Measurements from ENCODE around the gene EDA. TPM values are rescaled to one million over a fixed set of nuclear protein-coding genes. Genes with fewer than 3 reads are reported as not detected.
"Not testable (repeated sequence)": the region's sequence is repeated elsewhere in the genome, so short reads cannot be mapped to it uniquely, and the experiment has no call there.

EDA gene
- total RNA-seq, 1 experiment from 2014 or later = not detected

DNA sequence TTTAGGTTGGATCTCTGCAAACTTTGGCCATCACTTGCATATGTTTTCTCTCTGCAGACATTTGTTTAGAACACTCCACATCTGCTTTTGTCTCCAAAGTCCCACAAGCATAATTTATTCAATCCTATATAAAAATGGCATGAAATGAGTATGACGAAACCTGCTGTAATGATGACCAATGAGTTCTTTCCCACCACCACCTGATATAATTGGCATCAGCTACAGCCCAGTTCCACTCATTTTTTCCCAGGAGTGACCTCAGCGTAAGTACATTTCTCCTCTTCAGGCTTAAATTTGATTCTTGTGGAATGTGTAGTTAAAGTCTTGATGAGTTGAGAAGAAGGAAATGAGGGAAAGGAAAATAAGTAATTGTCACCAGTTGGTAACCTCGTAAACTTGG is 228.7 kb downstream of the EDA start:
- Histone ChIP-seq H3K27me3 (no peaks in the 10 kb centered on the region), H3K36me3 (no peaks in the 10 kb centered on the region), H3K4me3 (no peak overlapping the region), H3K9me3 (no peaks in the 10 kb centered on the region)
- no peak for DNase-seq

DNA sequence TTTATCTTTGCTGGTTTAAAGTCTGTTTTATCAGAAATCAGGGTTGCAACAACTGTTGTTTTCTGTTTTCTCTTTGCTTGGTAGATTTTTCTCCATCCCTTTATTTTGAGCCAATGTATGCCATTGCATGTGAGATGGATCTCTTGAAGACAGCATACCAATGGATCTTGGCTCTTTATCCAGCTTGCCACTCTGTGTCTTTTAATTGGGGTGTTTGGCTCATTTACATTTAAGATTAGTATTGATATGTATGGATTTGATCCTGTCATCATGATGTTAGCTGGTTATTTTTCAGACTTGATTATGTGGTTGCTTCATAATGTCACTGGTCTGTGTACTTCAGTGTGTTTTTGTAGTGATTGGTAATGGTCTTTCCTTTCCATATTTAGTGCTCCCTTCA is 244.1 kb downstream of the EDA start:
- DNase-seq, H3K4me3 ChIP-seq, H3K27me3 ChIP-seq, H3K36me3 ChIP-seq, H3K9me3 ChIP-seq: not testable (repeated sequence)

DNA sequence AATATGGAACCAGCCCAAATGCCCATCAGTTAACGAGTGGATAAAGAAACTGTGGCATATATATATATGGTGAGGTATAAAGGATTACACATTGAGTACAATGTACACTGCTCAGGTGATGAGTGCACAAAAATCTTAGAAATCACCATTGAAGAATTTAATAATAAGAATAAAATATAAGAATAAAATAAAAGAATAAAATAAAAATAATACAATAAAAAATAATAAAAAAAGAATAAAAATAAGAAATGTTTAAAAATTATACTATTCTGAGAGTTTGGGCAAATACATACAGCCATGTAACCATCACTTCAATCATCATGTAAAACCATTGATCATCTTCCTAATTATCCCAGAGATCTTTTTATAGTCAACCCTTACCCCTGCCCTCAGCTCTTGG is 260.3 kb downstream of the EDA start:
- no peaks in the 10 kb centered on the region for H3K36me3 ChIP-seq
- H3K4me3 ChIP-seq = no peak overlapping the region
- no peaks in the 10 kb centered on the region for H3K9me3 ChIP-seq
- no peaks in the 10 kb centered on the region for H3K27me3 ChIP-seq
- no peak for DNase-seq

DNA sequence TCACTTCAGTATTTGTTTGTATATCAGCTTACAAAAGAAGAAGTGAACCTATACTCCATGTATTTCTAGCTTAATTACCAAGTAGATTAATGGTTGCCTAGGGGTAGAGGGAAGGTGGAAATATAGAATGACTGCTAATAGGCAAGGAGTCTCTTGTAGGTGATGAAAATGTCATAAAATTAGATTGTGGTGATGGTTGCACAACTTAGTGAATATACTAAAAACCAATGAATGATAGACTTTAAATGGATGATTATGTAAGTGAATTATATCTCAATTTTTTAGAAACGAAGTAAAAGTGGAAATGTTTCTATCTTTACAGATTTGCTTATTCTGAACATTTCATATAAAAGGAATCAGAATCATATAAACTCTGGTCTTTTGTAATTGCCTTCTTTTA is 268.3 kb downstream of the EDA start:
- H3K9me3 ChIP-seq = no peaks in the 10 kb centered on the region
- H3K27me3 ChIP-seq = no peaks in the 10 kb centered on the region
- DNase-seq = no peak
- no peak overlapping the region for H3K4me3 ChIP-seq
- H3K36me3 ChIP-seq = no peaks in the 10 kb centered on the region

DNA sequence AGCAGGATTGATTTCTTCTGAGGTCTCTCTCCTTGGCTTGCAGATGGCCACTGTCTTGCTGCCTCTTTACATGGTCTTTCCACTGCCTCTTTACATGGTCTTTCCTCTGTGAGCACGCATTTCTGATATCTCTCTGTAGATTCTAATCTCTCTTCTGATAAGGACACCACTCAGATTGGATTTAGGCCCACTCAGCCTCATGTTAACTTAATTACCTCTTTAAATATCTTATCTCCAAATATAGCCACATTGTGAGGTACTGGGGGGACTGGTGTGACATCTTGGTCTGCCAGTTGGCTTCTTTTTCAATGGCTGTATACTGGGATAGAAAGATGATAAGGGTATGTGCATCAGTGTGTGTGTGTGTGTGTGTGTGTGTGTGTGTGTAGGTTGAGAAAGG is 280.1 kb downstream of the EDA start:
- DNase-seq = no peak
- no peaks in the 10 kb centered on the region for H3K36me3 ChIP-seq
- H3K9me3 ChIP-seq = no peaks in the 10 kb centered on the region
- H3K27me3 ChIP-seq = no peaks in the 10 kb centered on the region
- no peak overlapping the region for H3K4me3 ChIP-seq

DNA sequence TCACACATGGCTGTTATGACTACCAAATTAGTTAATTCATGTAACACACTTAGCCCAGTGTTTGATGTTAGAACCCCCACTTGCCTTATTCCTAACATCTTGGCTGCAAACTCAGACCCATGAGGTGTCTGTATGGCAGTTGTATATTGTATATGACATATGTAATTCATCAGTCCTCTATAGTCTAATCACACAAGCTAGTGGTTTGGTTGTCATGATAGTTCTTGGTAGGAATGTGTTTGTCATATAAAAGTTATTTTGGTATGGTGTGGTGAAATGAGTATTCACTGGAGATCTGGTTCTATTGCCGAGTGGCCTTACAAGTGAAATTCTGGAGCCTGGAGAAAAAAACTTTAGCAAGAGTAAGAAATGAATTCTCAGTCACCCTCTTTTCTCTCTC is 284.6 kb downstream of the EDA start:
- Histone ChIP-seq H3K36me3 (no peaks in the 10 kb centered on the region), H3K9me3 (no peaks in the 10 kb centered on the region), H3K27me3 (no peaks in the 10 kb centered on the region), H3K4me3 (no peak overlapping the region)
- no peak for DNase-seq

DNA sequence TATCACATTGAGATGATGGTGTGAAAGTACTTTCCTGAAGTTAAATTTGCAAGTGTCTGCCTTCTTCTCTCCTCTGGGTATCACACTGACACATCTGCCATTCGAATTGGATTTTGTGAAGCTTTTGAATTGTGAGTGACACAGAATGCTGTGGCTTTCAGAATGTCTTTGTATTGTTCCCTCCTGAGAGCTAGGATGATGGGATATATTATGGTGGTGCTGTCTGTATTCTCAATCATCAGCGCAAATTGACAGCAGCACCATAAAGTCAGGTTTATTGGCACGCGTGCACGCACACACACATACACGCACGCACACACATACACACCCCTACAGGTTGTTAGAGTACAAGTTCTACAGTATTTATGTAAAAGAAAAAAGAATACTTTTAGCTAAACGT is 290.5 kb downstream of the EDA start:
- H3K27me3 ChIP-seq = no peaks in the 10 kb centered on the region
- DNase-seq = no peak
- no peak overlapping the region for H3K4me3 ChIP-seq
- no peaks in the 10 kb centered on the region for H3K36me3 ChIP-seq
- H3K9me3 ChIP-seq = no peaks in the 10 kb centered on the region

DNA sequence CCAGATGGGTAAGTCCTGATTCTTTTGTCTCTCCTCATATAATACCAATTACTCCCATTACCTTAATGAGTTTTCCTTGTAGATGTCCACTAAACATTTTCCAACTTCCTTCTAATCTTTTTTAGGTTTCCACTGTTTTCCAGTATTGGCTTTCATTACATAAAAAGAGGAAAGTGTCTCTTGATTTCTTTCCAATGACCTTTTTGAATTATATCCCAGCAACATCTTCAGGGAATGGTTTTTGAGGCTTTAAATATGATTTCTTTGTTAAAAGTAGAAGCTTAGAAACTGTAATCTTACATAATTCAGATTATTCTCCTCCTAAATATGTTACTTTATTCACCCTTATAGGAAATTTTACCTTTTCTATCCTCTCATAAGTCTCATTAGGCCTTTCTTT is 298.9 kb downstream of the EDA start:
- H3K9me3 ChIP-seq = no peaks in the 10 kb centered on the region
- H3K4me3 ChIP-seq = no peak overlapping the region
- no peaks in the 10 kb centered on the region for H3K36me3 ChIP-seq
- DNase-seq = no peak
- no peaks in the 10 kb centered on the region for H3K27me3 ChIP-seq

DNA sequence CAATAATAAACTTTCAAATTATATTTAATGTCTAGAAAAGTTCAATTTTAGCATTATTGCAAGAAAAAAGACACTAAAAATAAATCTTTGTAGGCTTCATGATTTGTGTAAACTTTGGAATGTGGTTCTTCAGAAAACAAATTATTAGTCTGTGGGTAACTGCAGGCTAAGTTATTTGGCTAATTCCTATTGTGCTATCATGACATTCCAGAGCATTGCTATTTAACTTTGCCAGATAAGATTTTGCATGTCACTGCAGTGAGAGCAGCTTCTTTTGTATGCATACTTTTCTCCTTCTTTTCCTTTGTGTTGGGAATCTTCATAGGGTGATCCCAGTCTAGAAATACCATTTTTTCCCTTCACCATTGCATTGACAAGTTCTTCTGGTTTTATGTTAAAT is 303.8 kb downstream of the EDA start:
- H3K9me3 ChIP-seq = no peaks in the 10 kb centered on the region
- no peak for DNase-seq
- no peaks in the 10 kb centered on the region for H3K27me3 ChIP-seq
- H3K4me3 ChIP-seq = no peak overlapping the region
- no peaks in the 10 kb centered on the region for H3K36me3 ChIP-seq

DNA sequence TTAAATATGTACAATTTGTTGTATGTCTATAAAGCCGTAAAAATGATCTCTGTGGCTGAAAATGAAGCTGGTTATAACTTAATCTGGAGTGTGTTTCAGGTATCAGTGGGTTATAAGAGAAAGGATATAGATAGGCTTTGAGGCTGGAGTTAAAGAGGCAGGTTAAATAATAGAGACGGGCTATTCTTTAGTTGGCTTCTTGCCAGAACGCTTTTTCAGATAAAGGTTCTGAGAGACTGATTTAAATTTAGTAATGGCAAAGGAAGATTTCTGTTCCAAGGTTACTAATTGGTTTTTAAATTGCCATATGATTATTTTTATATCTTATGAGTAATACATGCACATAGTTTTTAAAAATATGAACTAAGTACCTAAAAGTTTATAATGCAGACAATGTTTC is 316.4 kb downstream of the EDA start:
- no peak for DNase-seq
- Histone ChIP-seq H3K9me3 (no peaks in the 10 kb centered on the region), H3K36me3 (no peaks in the 10 kb centered on the region), H3K27me3 (no peaks in the 10 kb centered on the region), H3K4me3 (no peak overlapping the region)

DNA sequence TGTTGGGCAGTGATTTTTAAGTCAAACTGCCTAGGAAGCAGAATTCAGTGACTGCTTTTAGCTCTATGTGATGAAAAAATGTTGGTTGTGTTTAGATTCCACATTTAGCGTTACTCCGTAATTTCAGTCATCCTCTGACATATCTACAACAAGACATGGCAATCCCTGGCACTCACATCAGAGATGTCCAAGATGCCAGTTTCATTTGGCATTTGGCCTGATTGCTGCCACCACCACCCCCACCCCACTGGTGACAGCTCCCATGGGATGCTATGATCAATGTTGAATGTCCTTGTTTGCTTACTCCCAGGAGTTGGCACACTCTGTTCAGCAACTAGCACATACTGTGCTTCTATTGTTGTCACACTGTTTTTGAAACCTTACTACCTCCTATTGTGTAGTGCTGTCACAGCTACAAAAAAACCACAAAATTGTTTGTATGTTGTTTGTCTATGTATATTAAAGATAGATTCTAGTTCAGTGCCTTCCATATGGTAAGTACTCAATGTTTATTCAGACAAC is 332.4 kb downstream of the EDA start:
- Histone ChIP-seq H3K9me3 (no peaks in the 10 kb centered on the region), H3K36me3 (no peaks in the 10 kb centered on the region), H3K4me3 (no peak overlapping the region), H3K27me3 (no peaks in the 10 kb centered on the region)
- no peak for DNase-seq

DNA sequence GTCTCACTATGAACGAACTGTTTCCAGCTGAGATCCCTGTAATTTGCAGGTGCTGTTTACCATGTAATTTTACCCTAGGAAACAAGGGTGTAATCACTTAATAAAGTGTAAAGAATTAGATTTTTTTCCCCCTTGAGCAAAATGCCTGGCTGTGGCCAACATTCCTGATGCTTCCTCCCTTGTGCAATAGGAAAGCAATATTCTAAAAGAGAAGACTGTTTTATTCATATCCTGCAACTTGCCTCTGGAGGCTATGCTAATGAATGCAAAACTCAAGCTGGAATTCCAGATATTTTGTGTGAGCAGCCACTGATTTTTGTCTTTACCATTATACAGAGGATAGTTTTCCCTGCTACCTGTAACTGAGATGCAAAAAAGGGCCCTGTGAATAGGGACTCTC is 335.8 kb downstream of the EDA start:
- no peaks in the 10 kb centered on the region for H3K9me3 ChIP-seq
- no peaks in the 10 kb centered on the region for H3K36me3 ChIP-seq
- H3K4me3 ChIP-seq = no peak overlapping the region
- no peaks in the 10 kb centered on the region for H3K27me3 ChIP-seq
- DNase-seq = no peak

DNA sequence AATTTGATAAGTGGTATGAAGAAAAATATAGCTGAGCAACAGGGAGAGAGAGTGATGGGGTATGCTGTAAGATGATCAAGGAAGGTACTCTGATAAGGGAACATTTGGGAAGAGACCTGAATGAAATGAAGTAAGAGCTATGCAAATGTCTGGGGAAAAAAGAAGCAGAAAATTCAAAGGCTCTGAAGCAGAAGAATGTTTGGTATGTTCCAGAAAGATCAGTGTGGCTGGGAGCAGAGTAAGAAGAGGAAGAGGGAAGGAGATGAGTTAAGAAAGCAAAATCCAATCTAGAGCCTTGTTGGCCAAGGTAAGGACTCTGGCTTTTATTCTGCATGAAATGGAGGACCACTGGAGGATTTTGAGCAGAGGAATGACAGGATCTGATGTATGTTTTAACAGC is 343.8 kb downstream of the EDA start:
- Histone ChIP-seq H3K4me3 (no peak overlapping the region), H3K27me3 (no peaks in the 10 kb centered on the region), H3K9me3 (no peaks in the 10 kb centered on the region), H3K36me3 (no peaks in the 10 kb centered on the region)
- no peak for DNase-seq

DNA sequence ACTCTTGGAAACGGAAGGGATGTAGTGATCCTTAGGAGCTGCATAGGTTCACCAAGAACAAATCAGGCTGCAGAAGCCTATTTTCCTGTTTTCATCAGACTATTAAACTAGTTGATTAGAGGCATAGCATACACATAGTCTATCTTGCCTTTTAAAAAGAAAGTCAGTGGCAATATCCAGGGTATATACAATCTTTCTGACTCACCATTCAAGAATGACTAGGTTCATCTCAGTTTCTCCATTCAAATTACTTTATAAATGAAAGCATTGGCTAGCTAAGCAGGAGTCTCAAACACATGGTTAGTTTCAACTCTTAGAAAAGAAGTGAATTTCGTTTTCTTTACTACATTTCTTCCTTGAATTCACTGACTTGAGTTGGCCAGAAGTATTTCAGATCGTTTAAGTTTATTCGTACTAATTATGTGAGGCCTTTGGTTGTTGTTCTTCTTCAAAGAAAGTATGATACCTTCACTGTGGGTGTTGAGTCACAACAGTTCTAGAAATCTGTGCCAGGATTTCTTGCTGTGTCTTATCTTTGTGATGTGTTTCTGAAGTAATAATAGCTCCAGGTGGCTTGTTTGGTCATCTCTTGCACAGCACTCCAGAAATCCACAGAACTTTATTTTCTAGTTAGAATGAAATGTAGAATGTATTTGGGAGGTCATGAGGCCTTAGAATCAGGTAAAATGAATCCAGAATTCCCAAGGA is 345.6 kb downstream of the EDA start:
- Histone ChIP-seq H3K27me3 (no peaks in the 10 kb centered on the region), H3K4me3 (no peak overlapping the region), H3K36me3 (no peaks in the 10 kb centered on the region), H3K9me3 (no peaks in the 10 kb centered on the region)
- no peak for DNase-seq

DNA sequence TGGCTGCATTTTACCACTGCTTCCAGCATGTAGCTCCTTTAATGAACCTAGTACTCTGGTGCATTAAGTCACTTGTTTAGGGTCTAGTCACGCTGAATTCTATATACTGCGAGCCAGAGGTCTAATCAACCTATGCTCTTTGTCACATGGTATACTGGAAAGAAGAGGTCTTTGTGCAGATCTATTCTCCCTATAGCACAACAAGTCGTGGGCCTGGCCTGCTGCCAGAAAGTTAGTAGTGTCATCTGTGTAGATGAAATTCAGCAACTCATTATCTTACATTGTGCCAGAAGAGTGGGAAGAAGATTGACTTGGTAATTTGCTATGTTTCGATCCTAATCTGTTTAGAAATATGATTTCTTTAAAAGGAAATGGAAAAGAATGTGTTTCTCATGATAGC is 353.0 kb downstream of the EDA start:
- no peaks in the 10 kb centered on the region for H3K9me3 ChIP-seq
- H3K4me3 ChIP-seq = no peak overlapping the region
- no peak for DNase-seq
- H3K27me3 ChIP-seq = no peaks in the 10 kb centered on the region
- H3K36me3 ChIP-seq = no peaks in the 10 kb centered on the region

DNA sequence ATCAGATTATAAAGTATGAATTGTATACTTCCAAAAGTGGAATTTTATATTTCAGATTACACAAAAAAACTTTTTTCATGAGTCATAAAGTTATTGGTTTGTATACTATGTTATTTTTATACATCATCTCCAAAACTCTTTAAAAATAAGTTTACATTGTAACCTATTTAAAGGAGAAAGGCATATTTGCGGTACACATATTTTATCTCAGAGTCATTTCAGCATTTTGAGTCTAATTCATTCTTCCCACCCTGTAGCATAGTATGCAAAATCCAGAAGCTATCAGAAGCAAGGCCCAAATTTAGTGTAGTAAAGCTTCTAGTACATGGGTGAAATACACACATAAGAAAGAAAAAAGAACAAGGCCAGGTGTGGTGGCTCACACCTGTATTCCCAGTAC is 353.5 kb downstream of the EDA start:
- H3K36me3 ChIP-seq = no peaks in the 10 kb centered on the region
- no peak overlapping the region for H3K4me3 ChIP-seq
- no peak for DNase-seq
- no peaks in the 10 kb centered on the region for H3K9me3 ChIP-seq
- no peaks in the 10 kb centered on the region for H3K27me3 ChIP-seq

DNA sequence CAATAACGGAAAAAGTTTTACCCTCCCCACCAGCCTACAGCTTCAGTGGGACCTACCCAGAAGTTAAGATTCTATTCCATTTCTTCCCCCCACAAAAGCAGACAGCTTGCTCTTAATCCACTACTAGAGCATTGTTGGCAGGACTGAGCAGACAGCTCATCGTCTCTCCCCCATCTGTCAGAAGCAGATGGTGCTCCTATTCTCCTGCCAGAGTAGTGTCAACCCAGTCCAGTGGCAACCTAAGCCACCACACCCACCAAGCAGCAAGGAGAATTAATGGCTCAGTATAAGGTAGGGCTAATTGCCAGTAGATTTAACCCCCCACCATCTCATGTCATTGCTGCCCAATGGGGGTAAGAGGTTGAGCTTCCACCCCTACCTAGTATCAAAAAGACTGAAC is 371.8 kb downstream of the EDA start:
- H3K36me3 ChIP-seq = no peaks in the 10 kb centered on the region
- no peaks in the 10 kb centered on the region for H3K27me3 ChIP-seq
- peak; percentile 40 for DNase-seq
- no peaks in the 10 kb centered on the region for H3K9me3 ChIP-seq
- no peak overlapping the region for H3K4me3 ChIP-seq

DNA sequence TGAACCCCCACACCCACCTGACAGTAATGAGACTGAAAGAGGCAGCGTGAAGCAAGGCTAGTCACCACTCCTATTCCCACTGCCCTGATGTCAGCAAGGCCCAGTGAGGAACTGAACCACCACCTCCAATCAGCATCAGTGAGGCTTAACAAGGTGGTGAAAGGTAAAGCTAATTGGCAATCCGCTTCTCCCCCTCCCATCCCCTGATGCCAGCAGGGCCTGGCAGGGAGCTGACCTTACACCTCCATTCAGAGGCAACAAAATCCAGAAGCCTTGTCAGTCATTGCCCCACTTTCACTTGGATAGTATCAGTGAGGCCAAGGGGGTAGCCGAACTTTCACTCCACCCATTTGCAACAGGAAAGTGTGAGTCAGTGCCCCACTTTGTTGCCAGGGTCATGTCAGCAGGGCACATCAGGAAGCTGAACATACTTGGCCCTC is 373.1 kb downstream of the EDA start:
- H3K4me3 ChIP-seq = no peak overlapping the region
- DNase-seq = peak; percentile 62

DNA sequence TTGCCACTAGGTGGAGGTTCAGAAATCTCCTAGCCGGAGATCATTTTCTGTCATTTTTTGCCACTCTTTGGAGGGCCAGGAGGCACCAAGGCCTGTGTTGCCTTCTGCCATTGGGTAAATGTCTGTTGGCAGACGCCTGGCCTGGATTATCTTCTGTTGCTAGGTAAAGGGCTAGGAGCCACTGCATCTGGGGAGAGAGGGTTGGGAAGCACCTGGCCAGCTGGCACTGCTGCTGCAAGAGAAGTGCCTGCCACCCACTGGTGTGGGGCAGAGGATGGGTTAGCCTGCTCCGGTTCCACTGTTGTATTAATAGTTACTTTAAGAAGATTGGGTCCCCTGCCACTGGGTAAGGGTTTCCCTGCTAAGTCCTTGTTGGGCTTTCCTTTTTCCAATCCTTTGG is 375.8 kb downstream of the EDA start:
- Histone ChIP-seq H3K4me3 (no peak overlapping the region), H3K36me3 (no peaks in the 10 kb centered on the region), H3K27me3 (no peaks in the 10 kb centered on the region), H3K9me3 (no peaks in the 10 kb centered on the region)
- no peak for DNase-seq

More for the DNA sequence above, 373.1 kb downstream of the EDA start:
- H3K36me3 ChIP-seq = no peaks in the 10 kb centered on the region
- no peaks in the 10 kb centered on the region for H3K9me3 ChIP-seq
- no peaks in the 10 kb centered on the region for H3K27me3 ChIP-seq

Measured in MG63 (cell line).